Measurements from ENCODE around the gene NRXN3.
"Not testable (repeated sequence)": the region's sequence is repeated elsewhere in the genome, so short reads cannot be mapped to it uniquely, and the experiment has no call there.

Gene NRXN3

GRCh38 chr14:78512021-78512420 is 341.8 kb downstream of the NRXN3 start:
- no peak for TF ChIP-seq CTCF (conservative IDR thresholded peaks at IDR 0.05; ENCODE audit: low read depth, low read length)
- no peak overlapping the region for H3K4me3 ChIP-seq (ENCODE audit: low read length)
- no peak for DNase-seq (ENCODE audit: low read depth)

GRCh38 chr14:78519863-78520262 is 349.7 kb downstream of the NRXN3 start:
- H3K4me3 ChIP-seq (ENCODE audit: low read length) = no peak overlapping the region
- TF ChIP-seq CTCF (conservative IDR thresholded peaks at IDR 0.05; ENCODE audit: low read depth, low read length) = no peak
- DNase-seq (ENCODE audit: low read depth) = no peak

GRCh38 chr14:78524196-78524595 is 354.0 kb downstream of the NRXN3 start:
- H3K4me3 ChIP-seq (ENCODE audit: low read length) = no peak overlapping the region
- no peak for TF ChIP-seq CTCF (conservative IDR thresholded peaks at IDR 0.05; ENCODE audit: low read depth, low read length)
- no peak for DNase-seq (ENCODE audit: low read depth)

GRCh38 chr14:78524766-78525165 is 354.6 kb downstream of the NRXN3 start:
- no peak overlapping the region for H3K4me3 ChIP-seq (ENCODE audit: low read length)
- TF ChIP-seq CTCF (conservative IDR thresholded peaks at IDR 0.05; ENCODE audit: low read depth, low read length) = no peak
- no peak for DNase-seq (ENCODE audit: low read depth)

GRCh38 chr14:78530078-78530477 is 359.9 kb downstream of the NRXN3 start:
- no peak for DNase-seq (ENCODE audit: low read depth)
- no peak for TF ChIP-seq CTCF (conservative IDR thresholded peaks at IDR 0.05; ENCODE audit: low read depth, low read length)
- H3K4me3 ChIP-seq (ENCODE audit: low read length) = no peak overlapping the region

GRCh38 chr14:78534141-78534540 is 364.0 kb downstream of the NRXN3 start:
- H3K4me3 ChIP-seq (ENCODE audit: low read length) = no peak overlapping the region
- no peak for TF ChIP-seq CTCF (conservative IDR thresholded peaks at IDR 0.05; ENCODE audit: low read depth, low read length)
- DNase-seq (ENCODE audit: low read depth) = no peak

GRCh38 chr14:78535041-78535440 is 364.9 kb downstream of the NRXN3 start:
- no peak for TF ChIP-seq CTCF (conservative IDR thresholded peaks at IDR 0.05; ENCODE audit: low read depth, low read length)
- no peak overlapping the region for H3K4me3 ChIP-seq (ENCODE audit: low read length)
- no peak for DNase-seq (ENCODE audit: low read depth)

GRCh38 chr14:78541788-78542187 is 371.6 kb downstream of the NRXN3 start:
- DNase-seq (ENCODE audit: low read depth) = not testable (repeated sequence)

More at GRCh38 chr14:78541788-78542187, 371.6 kb downstream of the NRXN3 start:
- not testable (repeated sequence) for H3K4me3 ChIP-seq (ENCODE audit: low read length)
